Gastrocnemius medialis (tissue), 4 donors: Measurements from ENCODE around the gene AKAP13. TPM values are rescaled to one million over a fixed set of nuclear protein-coding genes. Genes with fewer than 3 reads are reported as not detected.

Experiments used
- ATAC-seq, 2 donors: fragments of 150-250 bp; one replicate each; pipeline ENCODE4 v1.9.1; 2016
- DNase-seq, 2 donors: peaks; one replicate each; pipeline ENCODE4 v3.0.0-alpha.2; 2019
- H3K27ac ChIP-seq, 4 donors: fragments of 200-600 bp; sonication (generic); 1 replicate in 1 of 4; 2 replicates in 3 of 4; pipeline ENCODE4 v1.5.1; 2016 to 2018; ENCODE audit warnings: mild to moderate bottlenecking in 2 of 4, moderate library complexity in 1 of 4
- H3K27me3 ChIP-seq, 3 donors: fragments of 200-600 bp; sonication (generic) in 2 of 3; 1 replicate in 1 of 3; 2 replicates in 2 of 3; pipeline versions ENCODE4 v1.5.1 to v1.6.0; 2016 to 2019; ENCODE audit warnings: mild to moderate bottlenecking in 1 of 3, moderate library complexity in 1 of 3
- H3K36me3 ChIP-seq, 2 donors: fragments of 200-600 bp; sonication (generic) in 1 of 2; one replicate each; pipeline ENCODE4 v1.5.1; 2017 to 2018
- H3K4me1 ChIP-seq, 2 donors: fragments of 200-600 bp; sonication (generic) in 1 of 2; one replicate each; pipeline ENCODE4 v1.5.1; 2016 to 2017; ENCODE audit warnings: mild to moderate bottlenecking in 2 of 2
- H3K4me3 ChIP-seq, 4 donors: fragments of 200-600 bp; sonication (generic) in 3 of 4; 1 replicate in 1 of 4; 2 replicates in 3 of 4; pipeline ENCODE4 v1.5.1; 2016 to 2019; ENCODE audit warnings: mild to moderate bottlenecking in 2 of 4
- H3K9me3 ChIP-seq, 3 donors: fragments of 200-600 bp; sonication (generic) in 2 of 3; 1 replicate in 1 of 3; 2 replicates in 2 of 3; pipeline ENCODE4 v1.5.1; 2016 to 2019
- POLR2A ChIP-seq, 2 donors: fragments of 450-650 bp; IDR thresholded peaks; one replicate each; pipeline ENCODE4 v1.6.1; 2017; ENCODE audit warnings: antibody characterized with exemption in 2 of 2, mild to moderate bottlenecking in 2 of 2, moderate library complexity in 2 of 2
- in situ Hi-C, 4 donors: fragments of 200-750 bp; cut with MboI; loops; one replicate each; pipeline versions ENCODE4 v1.15.0 to v1.8.0; 2017; ENCODE audit warnings: low sequenced_read_pairs in 4 of 4
- intact Hi-C: fragments of 100-400 bp; cut with DNase I; formaldehyde crosslinking; loops from one replicate; pipeline ENCODE4 v1.15.1; 2023; ENCODE audit warnings: low total_unique reads
- total RNA-seq, 4 donors: library from RNA; depleted of rRNA; stranded (reverse); fragments of >200 nt; gene quantifications; one replicate each; pipeline versions ENCODE4 v1.1.0 to v1.2.3, GENCODE V29; 2016
- TF ChIP-seq, protein P1 (sequence below), 5 experiments: fragments of 450-650 bp in 3 of 5; fragments of 200-600 bp in 2 of 5; sonication (generic) in 2 of 5; IDR thresholded peaks in 4 of 5; conservative IDR thresholded peaks in 1 of 5; 1 replicate in 4 of 5; 2 replicates in 1 of 5; pipeline ENCODE4 v1.5.1; 2016 to 2019; ENCODE audit warnings: antibody characterized with exemption in 5 of 5, mild to moderate bottlenecking in 3 of 5, moderate library complexity in 3 of 5

AKAP13 gene
- total RNA-seq, 4 donors from 2014 or later = 127 to 481 (median 172) TPM

DNA sequence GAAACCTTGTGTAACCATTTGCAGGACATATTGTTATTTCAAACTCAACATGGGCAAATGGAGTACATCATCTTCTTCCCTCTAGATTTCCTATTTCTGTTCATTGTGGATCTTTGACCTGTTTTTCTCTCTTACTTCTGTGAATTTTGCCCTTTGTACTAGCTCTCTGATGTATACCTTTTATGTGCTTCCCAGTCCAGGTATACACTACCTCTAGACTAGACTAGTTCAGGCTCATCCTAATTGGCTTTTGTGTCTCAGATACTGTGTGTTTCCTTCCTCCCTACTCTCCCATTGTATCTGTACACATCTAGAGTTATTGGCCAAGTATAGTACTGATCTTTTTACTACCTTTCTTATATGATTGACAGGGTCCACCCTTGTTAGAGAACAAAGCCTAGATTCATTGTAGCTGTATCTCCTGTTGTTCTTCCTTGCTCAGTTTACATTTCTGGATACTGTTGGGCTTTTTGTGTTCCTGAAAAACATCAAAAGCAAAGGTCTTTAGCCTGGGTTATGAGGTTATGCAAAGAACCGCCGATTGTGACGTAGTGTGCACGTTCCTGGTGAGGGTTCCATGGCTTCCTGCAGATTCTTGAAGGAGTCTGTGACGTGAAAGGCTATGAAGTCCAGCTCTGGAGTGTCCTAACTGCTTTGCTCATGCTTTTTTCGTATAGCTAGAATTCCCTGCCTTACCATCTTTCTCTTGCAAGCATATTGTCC, 247.0 kb downstream of the AKAP13 start:
- Histone ChIP-seq H3K9me3 (no peaks in the 10 kb centered on the region), H3K27ac (peak overlapping the region in 2 of 4 donors; percentile 32 to 46), H3K4me3 (no peak overlapping the region), H3K4me1 (peaks cover 64 to 83% of the 10 kb centered on the region in 2 donors), H3K36me3 (no peaks in the 10 kb centered on the region), H3K27me3 (no peaks in the 10 kb centered on the region)
- no peak for DNase-seq
- TF ChIP-seq, protein P1, sequence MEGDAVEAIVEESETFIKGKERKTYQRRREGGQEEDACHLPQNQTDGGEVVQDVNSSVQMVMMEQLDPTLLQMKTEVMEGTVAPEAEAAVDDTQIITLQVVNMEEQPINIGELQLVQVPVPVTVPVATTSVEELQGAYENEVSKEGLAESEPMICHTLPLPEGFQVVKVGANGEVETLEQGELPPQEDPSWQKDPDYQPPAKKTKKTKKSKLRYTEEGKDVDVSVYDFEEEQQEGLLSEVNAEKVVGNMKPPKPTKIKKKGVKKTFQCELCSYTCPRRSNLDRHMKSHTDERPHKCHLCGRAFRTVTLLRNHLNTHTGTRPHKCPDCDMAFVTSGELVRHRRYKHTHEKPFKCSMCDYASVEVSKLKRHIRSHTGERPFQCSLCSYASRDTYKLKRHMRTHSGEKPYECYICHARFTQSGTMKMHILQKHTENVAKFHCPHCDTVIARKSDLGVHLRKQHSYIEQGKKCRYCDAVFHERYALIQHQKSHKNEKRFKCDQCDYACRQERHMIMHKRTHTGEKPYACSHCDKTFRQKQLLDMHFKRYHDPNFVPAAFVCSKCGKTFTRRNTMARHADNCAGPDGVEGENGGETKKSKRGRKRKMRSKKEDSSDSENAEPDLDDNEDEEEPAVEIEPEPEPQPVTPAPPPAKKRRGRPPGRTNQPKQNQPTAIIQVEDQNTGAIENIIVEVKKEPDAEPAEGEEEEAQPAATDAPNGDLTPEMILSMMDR (IDR thresholded peaks at IDR 0.05 in 4 of 5, conservative IDR thresholded peaks at IDR 0.05 in 1 of 5) = no peak
- TF ChIP-seq POLR2A (IDR thresholded peaks at IDR 0.05) = no peak
- ATAC-seq = no peak
- in situ Hi-C loops (no loop called here), intact Hi-C loops (no loop called here)

DNA sequence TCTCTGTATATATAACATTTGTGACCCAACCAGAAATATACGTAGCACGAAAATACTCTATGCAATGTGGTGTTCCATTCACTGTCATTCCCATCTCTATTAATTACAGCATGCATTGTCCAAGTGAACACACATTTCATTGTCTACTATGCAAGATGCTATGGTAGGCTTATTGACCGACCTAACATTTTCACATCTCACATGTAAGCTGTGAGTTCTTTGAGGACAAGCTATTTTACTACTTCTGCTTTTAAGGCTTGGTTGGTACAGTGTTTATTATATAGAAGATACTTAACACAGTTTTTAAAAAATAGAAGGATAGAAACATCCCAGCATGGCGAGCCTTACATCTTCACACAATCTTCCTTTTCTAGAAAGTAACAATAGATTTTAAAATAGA, 249.9 kb downstream of the AKAP13 start:
- H3K36me3 ChIP-seq = no peaks in the 10 kb centered on the region
- H3K27ac ChIP-seq = peak overlapping the region in 1 of 4 donors; percentile 3
- no peak for ATAC-seq
- intact Hi-C loops (no loop called here), in situ Hi-C loops (no loop called here)
- H3K27me3 ChIP-seq = no peaks in the 10 kb centered on the region
- TF ChIP-seq, protein P1 (IDR thresholded peaks at IDR 0.05 in 4 of 5, conservative IDR thresholded peaks at IDR 0.05 in 1 of 5) = no peak
- DNase-seq = no peak
- H3K4me1 ChIP-seq = peaks cover 42 to 71% of the 10 kb centered on the region in 2 donors
- no peaks in the 10 kb centered on the region for H3K9me3 ChIP-seq
- no peak overlapping the region for H3K4me3 ChIP-seq

DNA sequence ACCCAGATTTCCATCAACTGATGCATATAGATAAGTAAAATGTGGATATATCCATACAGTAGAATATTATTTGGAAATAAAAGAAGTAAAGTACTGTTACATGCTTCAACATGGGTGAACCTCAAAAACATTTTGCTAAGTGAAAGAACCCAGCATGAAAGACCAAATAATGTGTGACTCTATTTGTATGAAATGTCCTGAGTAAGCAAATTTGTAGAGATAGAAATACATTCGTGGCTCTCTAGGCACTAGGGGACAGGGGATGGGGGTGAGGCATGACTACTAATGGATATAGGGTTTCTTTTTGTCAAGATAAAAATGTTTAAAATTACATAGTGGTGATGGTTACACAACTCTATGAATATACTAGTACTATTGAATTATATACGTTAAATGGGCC, 250.6 kb downstream of the AKAP13 start:
- no peaks in the 10 kb centered on the region for H3K36me3 ChIP-seq
- H3K9me3 ChIP-seq = no peaks in the 10 kb centered on the region
- H3K27me3 ChIP-seq = no peaks in the 10 kb centered on the region
- no peak overlapping the region for H3K4me3 ChIP-seq
- intact Hi-C loops = no loop called here
- H3K4me1 ChIP-seq = peaks cover 40 to 64% of the 10 kb centered on the region in 2 donors
- DNase-seq (no peak), ATAC-seq (no peak)
- TF ChIP-seq, protein P1 (IDR thresholded peaks at IDR 0.05 in 4 of 5, conservative IDR thresholded peaks at IDR 0.05 in 1 of 5) = no peak
- no peak for TF ChIP-seq POLR2A (IDR thresholded peaks at IDR 0.05)
- H3K27ac ChIP-seq = peak overlapping the region in 3 of 4 donors; percentile 1 to 25 (median 3)
- in situ Hi-C loops = no loop called here

DNA sequence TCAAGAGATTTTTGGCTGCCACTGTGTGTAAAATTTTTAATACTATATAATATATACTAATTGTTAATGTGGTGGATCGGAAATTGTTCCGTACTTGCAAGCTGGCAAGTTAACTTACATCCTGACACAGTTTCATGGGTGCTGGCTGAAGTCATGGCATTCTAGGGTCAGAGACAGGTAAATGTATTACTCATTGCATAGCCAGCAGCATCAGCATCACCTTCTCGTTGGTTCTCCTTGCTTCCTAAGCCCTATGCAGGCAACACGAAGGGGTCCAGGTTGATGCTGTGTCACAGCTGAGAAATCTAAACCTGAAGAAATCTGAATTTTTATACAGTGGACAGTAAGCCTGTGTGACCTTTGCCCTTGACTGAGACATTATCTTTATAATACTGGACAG, 251.6 kb downstream of the AKAP13 start:
- peak overlapping the region in 1 of 4 donors; percentile 9 for H3K27ac ChIP-seq
- no peak for ATAC-seq

More for the DNA sequence above, 251.6 kb downstream of the AKAP13 start:
- no peak for DNase-seq
- Histone ChIP-seq H3K4me3 (no peak overlapping the region), H3K27me3 (no peaks in the 10 kb centered on the region), H3K36me3 (no peaks in the 10 kb centered on the region), H3K4me1 (peaks cover 37 to 60% of the 10 kb centered on the region in 2 donors), H3K9me3 (no peaks in the 10 kb centered on the region)
- in situ Hi-C loops (no loop called here), intact Hi-C loops (no loop called here)
- TF ChIP-seq, protein P1 (IDR thresholded peaks at IDR 0.05 in 4 of 5, conservative IDR thresholded peaks at IDR 0.05 in 1 of 5) = no peak
- no peak for TF ChIP-seq POLR2A (IDR thresholded peaks at IDR 0.05)
